ENCODE results near the gene GPBP1L1. TPM values are rescaled to one million over a fixed set of nuclear protein-coding genes. Genes with fewer than 3 reads are reported as not detected.

Gene GPBP1L1
- total and polyA plus RNA-seq, 12 donors, result 34.5 to 122 (median 79.1) TPM

DNA sequence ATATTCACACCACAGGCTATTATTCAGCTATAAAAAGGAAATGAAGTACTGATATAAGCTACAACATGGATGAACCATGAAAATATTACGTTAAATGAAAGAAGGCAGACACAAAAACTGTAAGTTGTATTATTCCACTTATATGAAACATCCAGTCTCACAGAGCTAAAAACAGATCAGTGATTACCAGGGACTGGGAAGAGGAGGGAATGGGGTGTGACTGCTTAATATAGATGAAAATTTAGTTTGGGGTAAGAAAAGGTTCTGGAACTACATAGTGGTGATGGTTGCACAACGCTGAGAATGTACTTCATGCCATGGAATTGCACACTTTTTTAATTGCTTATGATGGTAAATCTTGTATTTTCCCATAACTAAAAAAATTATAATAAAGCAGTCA, 19.5 kb downstream of the GPBP1L1 start:
- WGBS, 4 donors, result 84 to 89% (median 88%) methylated on average over 2 of the region's 2 CpGs
- no peaks in the 10 kb centered on the region for H3K27me3 ChIP-seq
- no peaks in the 10 kb centered on the region for H3K36me3 ChIP-seq (replicated peaks in 1 of 2)
- DNase-seq, result no peak
- no peak overlapping the region for H3K4me3 ChIP-seq
- H3K9me3 ChIP-seq (replicated peaks in 1 of 3), result no peaks in the 10 kb centered on the region
- intact Hi-C loops (cut with DNase I), result no loop called here
- TF ChIP-seq CTCF (IDR thresholded peaks at IDR 0.05), result no peak
- TF ChIP-seq POLR2A (IDR thresholded peaks at IDR 0.05), result no peak
- H3K4me1 ChIP-seq (replicated peaks in 1 of 2), result peaks cover 21 to 44% of the 10 kb centered on the region in 2 donors
- H3K27ac ChIP-seq, result no peak overlapping the region

DNA sequence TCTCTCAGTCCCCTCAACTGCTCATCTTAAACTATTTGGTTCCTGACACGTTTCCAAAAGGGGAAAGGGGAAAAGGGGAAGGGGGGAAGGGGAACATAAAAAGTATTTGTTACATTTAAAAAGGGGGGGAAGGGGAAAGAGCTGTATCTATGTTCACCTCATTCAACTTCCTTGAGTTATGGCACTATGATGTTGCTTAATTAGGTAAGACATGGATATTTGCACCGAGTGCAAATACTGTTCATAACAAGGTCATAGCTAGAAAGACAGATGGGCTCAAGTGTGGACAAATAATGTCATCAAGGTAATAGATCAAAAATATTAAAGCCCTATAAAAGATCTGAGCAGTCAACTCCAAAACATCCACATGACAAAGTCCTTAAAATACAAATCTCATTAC, 26.0 kb downstream of the GPBP1L1 start:
- DNase-seq, result no peak
- WGBS, 4 donors, result 37 to 54% (median 46%) methylated on average over 2 of the region's 2 CpGs
- no peak for TF ChIP-seq POLR2A (IDR thresholded peaks at IDR 0.05)
- Histone ChIP-seq H3K36me3 (replicated peaks in 1 of 2) (peaks cover 0 to 49% of the 10 kb centered on the region in 2 donors), H3K4me1 (replicated peaks in 1 of 2) (peaks cover 3 to 13% of the 10 kb centered on the region in 2 donors), H3K4me3 (no peak overlapping the region), H3K9me3 (replicated peaks in 1 of 3) (no peaks in the 10 kb centered on the region), H3K27ac (no peak overlapping the region), H3K27me3 (no peaks in the 10 kb centered on the region)
- intact Hi-C loops (cut with DNase I), result no loop called here

DNA sequence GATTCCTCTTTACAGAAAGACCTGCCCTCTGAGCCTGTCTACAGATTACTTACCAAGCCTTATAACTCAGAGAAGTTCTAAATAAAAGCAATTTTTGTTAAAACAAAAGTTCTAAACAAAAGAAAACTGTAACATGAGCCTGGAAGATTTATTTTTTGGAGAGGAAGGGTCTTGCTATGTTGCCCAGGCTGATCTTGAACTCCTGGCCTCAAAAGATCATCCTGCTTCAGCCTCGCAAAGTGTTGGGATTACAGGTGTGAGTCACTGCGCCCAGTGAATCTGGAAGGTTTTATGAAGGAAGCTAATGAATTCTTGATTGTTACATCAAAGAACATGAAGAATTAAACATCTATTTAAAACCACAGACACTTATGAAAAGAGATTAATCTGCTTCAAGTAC, 27.1 kb downstream of the GPBP1L1 start:
- 97 to 100% (median 98%) methylated on average over 2 of the region's 2 CpGs for WGBS, 4 donors
- peaks cover 0 to 60% of the 10 kb centered on the region in 2 donors for H3K36me3 ChIP-seq (replicated peaks in 1 of 2)
- DNase-seq, result no peak

DNA sequence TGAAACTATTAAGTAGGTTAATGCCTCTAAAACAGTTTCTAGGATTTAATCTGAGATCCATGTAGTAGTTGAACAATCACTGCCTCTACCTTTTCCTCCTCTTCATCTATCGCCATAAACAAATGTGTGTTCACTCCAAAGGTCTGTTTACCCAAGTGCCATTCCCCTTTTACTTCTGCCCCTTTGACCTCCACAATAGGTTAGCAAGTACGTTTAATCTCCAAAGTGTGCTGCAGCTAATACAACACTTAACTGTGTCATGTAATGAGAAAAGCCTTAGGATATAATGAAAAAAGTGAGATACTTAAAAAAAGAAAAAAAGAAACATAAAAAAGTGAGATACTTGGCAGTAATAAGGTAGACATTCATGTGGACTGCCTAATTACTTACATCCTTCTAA, 28.2 kb downstream of the GPBP1L1 start:
- no peak overlapping the region for H3K27ac ChIP-seq
- H3K27me3 ChIP-seq, result no peaks in the 10 kb centered on the region
- intact Hi-C loops (cut with DNase I), result no loop called here
- DNase-seq, result no peak
- H3K4me3 ChIP-seq, result no peak overlapping the region
- no peak for TF ChIP-seq CTCF (IDR thresholded peaks at IDR 0.05)
- no peak for TF ChIP-seq POLR2A (IDR thresholded peaks at IDR 0.05)
- peaks cover 3 to 13% of the 10 kb centered on the region in 2 donors for H3K4me1 ChIP-seq (replicated peaks in 1 of 2)
- WGBS, 4 donors, result 79 to 86% (median 84%) methylated on average over 2 of the region's 2 CpGs
- no peaks in the 10 kb centered on the region for H3K9me3 ChIP-seq (replicated peaks in 1 of 3)
- H3K36me3 ChIP-seq (replicated peaks in 1 of 2), result peaks cover 0 to 70% of the 10 kb centered on the region in 2 donors

More for the DNA sequence above, 27.1 kb downstream of the GPBP1L1 start:
- Histone ChIP-seq H3K4me1 (replicated peaks in 1 of 2) (peaks cover 3 to 13% of the 10 kb centered on the region in 2 donors), H3K27ac (no peak overlapping the region), H3K27me3 (no peaks in the 10 kb centered on the region), H3K9me3 (replicated peaks in 1 of 3) (no peaks in the 10 kb centered on the region), H3K4me3 (no peak overlapping the region)
- no peak for TF ChIP-seq CTCF (IDR thresholded peaks at IDR 0.05)
- TF ChIP-seq POLR2A (IDR thresholded peaks at IDR 0.05), result no peak
- intact Hi-C loops (cut with DNase I), result no loop called here

GRCh38 chr1:45656573-45657226, 29.6 kb downstream of the GPBP1L1 start:
- Histone ChIP-seq H3K27me3 (no peaks in the 10 kb centered on the region), H3K36me3 (replicated peaks in 1 of 2) (peaks cover 0 to 85% of the 10 kb centered on the region in 2 donors), H3K9me3 (replicated peaks in 1 of 3) (no peaks in the 10 kb centered on the region), H3K4me3 (no peak overlapping the region), H3K4me1 (replicated peaks in 1 of 2) (peaks cover 0 to 7% of the 10 kb centered on the region in 2 donors), H3K27ac (no peak overlapping the region)
- TF ChIP-seq POLR2A (IDR thresholded peaks at IDR 0.05) (no peak), CTCF (IDR thresholded peaks at IDR 0.05) (no peak)
- intact Hi-C loops (cut with DNase I), result no loop called here
- DNase-seq, result no peak
- 93 to 99% (median 95%) methylated on average over 3 of the region's 3 CpGs for WGBS, 4 donors
